ENCODE data around the gene FHIT.

FHIT gene

DNA sequence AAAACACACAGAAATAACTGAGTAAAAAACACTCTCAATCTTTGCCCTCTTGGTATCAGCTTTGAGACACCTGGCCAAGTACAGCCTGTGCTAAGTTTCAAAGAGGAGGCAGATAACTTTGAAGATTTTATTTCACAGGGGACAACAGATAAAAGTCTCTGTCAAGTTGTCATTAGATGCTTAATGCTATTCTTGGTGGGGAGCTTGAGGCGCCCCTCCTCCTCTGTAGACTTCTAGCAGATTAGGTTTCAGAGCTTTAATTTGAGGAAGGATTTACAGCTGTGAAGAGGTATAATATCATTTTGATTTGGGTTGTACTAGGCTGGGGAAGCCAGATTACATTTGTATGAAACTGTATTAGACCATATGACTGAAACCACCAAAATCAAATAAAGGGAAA lies 620.3 kb downstream of the FHIT start:
- FAIRE-seq (no peak), DNase-seq (ENCODE audit: insufficient read length) (no peak)
- TF ChIP-seq POLR2A (IDR thresholded peaks at IDR 0.05; ENCODE audit: low read depth, low read length) (no peak), POLR2AphosphoS5 (IDR thresholded peaks at IDR 0.05; ENCODE audit: low read depth, low read length) (no peak), TAF1 (IDR thresholded peaks at IDR 0.05; ENCODE audit: borderline replicate concordance, low read depth, low read length) (no peak)

DNA sequence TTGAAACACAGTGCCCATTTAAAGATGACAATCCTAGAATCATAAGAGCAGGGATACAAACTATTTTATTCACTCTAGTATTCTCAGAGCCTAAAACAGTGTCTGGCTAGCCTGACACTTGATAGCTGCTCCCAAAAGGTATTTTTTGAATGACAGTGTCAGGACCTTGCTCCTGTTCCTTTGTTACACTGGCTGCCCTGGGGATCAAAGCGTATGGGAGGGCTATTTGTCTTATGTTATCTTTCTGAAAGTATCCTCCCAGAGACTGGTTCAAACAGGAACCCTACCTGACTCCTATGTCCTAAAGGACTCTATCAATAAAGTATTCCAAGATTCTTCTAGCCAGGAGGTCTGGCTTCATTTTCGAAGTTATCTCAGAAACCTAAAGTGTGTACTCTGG lies 621.4 kb downstream of the FHIT start:
- no peak for DNase-seq (ENCODE audit: insufficient read length)
- TF ChIP-seq POLR2AphosphoS5 (IDR thresholded peaks at IDR 0.05; ENCODE audit: low read depth, low read length): no peak
- TF ChIP-seq POLR2A (IDR thresholded peaks at IDR 0.05; ENCODE audit: low read depth, low read length): no peak
- no peak for TF ChIP-seq TAF1 (IDR thresholded peaks at IDR 0.05; ENCODE audit: borderline replicate concordance, low read depth, low read length)
- no peak for FAIRE-seq

DNA sequence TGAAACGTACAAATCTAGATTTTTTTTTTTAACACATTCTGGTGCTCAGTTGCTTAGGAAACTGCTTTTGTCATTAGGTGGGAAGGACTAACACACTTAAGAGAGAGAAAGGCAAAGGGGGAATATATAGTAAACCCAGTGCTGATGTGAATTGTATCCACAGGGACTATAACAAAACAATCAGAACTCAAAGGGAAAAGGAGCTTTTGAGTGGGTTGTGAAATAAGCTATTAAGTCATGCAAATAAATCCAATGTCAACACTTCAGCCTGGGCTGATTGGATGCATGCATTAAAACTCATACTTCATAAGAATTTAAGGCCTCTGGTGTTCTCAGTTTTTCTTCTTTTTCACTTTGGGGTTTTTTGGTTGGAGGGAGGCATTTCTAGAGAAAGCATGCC lies 628.9 kb downstream of the FHIT start:
- DNase-seq (ENCODE audit: insufficient read length) (no peak), FAIRE-seq (no peak)
- TF ChIP-seq POLR2AphosphoS5 (IDR thresholded peaks at IDR 0.05; ENCODE audit: low read depth, low read length) (no peak), TAF1 (IDR thresholded peaks at IDR 0.05; ENCODE audit: borderline replicate concordance, low read depth, low read length) (no peak), POLR2A (IDR thresholded peaks at IDR 0.05; ENCODE audit: low read depth, low read length) (no peak)

DNA sequence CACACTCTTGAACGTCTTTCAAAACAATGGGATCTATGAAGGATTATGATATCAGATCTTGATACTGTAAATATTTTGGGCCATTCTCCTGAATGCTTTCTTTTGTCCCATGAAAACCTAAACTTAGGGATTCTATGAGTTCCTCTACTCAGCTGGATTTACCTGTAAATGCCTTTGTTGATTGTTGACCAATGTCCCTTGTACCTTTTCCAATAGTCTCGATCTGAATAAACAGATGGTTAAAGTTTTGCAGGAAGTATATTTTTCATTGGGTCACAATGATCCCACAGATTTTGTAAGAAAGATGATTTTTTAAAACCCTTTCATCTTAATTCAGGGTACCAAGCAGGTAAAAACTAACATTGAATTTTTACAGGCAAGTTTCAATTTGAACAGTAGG lies 634.1 kb downstream of the FHIT start:
- FAIRE-seq (no peak), DNase-seq (ENCODE audit: insufficient read length) (no peak)
- TF ChIP-seq TAF1 (IDR thresholded peaks at IDR 0.05; ENCODE audit: borderline replicate concordance, low read depth, low read length): no peak
- no peak for TF ChIP-seq POLR2A (IDR thresholded peaks at IDR 0.05; ENCODE audit: low read depth, low read length)
- no peak for TF ChIP-seq POLR2AphosphoS5 (IDR thresholded peaks at IDR 0.05; ENCODE audit: low read depth, low read length)

DNA sequence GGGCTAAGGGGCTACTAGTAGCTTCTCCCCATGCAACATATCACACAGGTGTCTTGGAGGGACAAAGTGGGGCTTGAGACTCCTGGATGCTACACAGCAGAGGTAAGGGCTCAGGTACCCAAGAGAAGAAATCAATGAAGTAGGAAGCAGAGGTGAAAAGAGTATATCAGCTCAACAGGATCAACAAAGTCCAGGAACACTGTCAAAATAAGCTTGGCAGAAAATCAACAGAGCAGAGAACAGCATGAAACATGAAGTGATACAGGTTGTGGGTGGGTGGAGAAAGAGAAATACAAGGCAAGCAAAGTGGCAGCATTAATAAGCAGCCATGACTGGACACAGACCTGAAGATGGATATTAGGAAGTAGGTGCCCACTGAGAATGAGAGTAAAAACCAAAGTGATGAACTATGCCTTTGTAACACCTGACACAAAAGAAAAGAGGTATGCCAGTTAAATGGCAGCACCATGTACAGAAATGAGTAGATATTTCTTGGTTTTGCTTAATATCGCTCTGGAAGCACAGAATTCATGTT lies 637.4 kb downstream of the FHIT start:
- DNase-seq (ENCODE audit: insufficient read length): no peak

DNA sequence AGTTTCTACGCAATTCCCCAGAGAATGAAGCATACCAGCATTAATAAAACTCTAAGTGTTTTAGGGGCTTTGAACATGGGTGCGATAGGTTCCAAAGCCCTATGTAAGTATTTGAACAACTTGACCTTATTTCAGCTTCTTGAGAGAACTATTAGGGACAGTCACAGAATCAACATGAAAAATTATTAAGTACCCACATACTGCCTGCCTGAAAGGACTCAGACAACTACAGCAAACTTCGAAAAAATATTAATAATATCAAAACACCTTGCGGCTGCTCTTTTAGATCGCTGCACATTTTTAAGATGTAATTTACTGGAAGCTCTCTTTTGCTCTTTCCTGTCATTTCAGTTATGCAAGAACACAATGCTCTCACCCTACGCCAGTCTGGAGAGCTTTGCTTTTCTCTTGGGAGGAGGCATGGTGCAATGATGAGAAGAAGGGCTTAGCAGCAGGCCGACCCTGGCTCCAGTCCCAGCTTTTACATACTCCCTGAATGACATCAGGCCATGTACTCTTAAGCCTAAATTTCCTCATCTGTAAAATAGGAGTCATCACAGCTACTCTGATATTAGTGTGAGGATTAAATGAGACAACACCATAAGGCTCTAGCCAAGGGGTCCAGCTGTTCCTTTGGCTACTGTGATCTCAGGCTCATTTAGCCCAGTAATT lies 640.7 kb downstream of the FHIT start:
- TF ChIP-seq POLR2A (IDR thresholded peaks at IDR 0.05; ENCODE audit: low read depth, low read length) (no peak), POLR2AphosphoS5 (IDR thresholded peaks at IDR 0.05; ENCODE audit: low read depth, low read length) (no peak), TAF1 (IDR thresholded peaks at IDR 0.05; ENCODE audit: borderline replicate concordance, low read depth, low read length) (no peak)
- DNase-seq (ENCODE audit: insufficient read length) (no peak), FAIRE-seq (no peak)

More for the DNA sequence above, 637.4 kb downstream of the FHIT start:
- FAIRE-seq: no peak
- no peak for TF ChIP-seq TAF1 (IDR thresholded peaks at IDR 0.05; ENCODE audit: borderline replicate concordance, low read depth, low read length)
- no peak for TF ChIP-seq POLR2AphosphoS5 (IDR thresholded peaks at IDR 0.05; ENCODE audit: low read depth, low read length)
- TF ChIP-seq POLR2A (IDR thresholded peaks at IDR 0.05; ENCODE audit: low read depth, low read length): no peak

DNA sequence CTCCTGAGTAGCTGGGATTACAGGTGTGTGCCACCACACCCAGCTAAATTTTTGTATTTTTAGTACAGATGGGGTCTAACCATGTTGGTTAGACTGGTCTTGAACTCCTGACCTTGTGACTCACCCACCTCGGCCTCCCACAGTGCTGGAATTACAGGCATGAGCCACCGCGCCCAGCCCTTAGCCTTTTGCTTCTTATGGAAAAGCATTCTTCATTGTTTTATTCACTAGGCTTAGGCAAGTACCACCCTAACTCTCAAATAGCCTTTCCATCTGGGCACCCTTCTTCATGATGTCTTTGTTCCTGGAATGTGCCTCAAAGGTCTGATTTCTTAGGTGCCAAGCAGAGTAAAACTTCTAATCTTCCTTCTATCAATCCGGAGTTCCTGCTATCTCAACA lies 641.8 kb downstream of the FHIT start:
- DNase-seq (ENCODE audit: insufficient read length): no peak

DNA sequence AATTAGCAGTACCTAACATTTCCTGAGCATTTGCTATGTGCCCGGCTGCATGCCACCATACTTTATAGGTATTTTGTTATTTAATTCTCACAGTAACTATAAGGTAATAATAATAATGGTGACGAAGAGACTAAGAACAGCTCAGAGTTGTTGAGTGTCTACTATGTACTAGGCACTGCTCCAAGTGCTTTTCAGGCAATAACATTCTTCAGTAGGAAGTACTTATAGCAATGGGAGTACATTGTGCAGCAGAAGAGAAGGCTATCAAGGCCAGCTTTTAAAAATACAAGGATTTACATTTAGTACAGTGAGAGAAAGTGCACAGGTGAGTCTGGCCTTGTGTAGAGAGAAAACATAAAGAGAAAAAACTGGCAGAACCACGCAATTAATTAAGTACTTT lies 647.4 kb downstream of the FHIT start:
- DNase-seq (ENCODE audit: insufficient read length) (no peak), FAIRE-seq (no peak)
- no peak for TF ChIP-seq POLR2AphosphoS5 (IDR thresholded peaks at IDR 0.05; ENCODE audit: low read depth, low read length)
- TF ChIP-seq POLR2A (IDR thresholded peaks at IDR 0.05; ENCODE audit: low read depth, low read length): no peak
- TF ChIP-seq TAF1 (IDR thresholded peaks at IDR 0.05; ENCODE audit: borderline replicate concordance, low read depth, low read length): no peak

More for the DNA sequence above, 641.8 kb downstream of the FHIT start:
- no peak for FAIRE-seq
- TF ChIP-seq TAF1 (IDR thresholded peaks at IDR 0.05; ENCODE audit: borderline replicate concordance, low read depth, low read length) (no peak), POLR2AphosphoS5 (IDR thresholded peaks at IDR 0.05; ENCODE audit: low read depth, low read length) (no peak), POLR2A (IDR thresholded peaks at IDR 0.05; ENCODE audit: low read depth, low read length) (no peak)

DNA sequence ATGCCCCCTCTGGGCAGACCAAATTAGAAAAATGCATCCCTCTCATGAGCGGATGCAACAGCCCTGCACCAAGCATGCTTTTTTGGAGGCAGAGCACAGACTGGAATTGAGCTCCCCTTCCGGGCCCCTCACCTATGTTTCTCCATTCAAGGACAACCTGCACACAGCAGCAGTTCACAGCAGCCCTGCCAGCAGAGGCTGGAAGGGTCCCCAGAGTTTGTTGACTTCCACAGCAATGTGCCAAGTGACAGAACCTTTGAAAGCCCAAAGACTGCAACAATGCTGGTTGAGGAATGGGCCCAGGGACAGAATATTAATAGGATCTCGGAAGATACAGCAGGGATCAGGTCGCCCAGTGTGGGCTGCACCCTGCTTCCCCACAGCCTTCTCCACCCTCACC lies 650.4 kb downstream of the FHIT start:
- TF ChIP-seq POLR2AphosphoS5 (IDR thresholded peaks at IDR 0.05; ENCODE audit: low read depth, low read length): no peak
- TF ChIP-seq TAF1 (IDR thresholded peaks at IDR 0.05; ENCODE audit: borderline replicate concordance, low read depth, low read length): no peak
- no peak for TF ChIP-seq POLR2A (IDR thresholded peaks at IDR 0.05; ENCODE audit: low read depth, low read length)
- FAIRE-seq: no peak
- no peak for DNase-seq (ENCODE audit: insufficient read length)

DNA sequence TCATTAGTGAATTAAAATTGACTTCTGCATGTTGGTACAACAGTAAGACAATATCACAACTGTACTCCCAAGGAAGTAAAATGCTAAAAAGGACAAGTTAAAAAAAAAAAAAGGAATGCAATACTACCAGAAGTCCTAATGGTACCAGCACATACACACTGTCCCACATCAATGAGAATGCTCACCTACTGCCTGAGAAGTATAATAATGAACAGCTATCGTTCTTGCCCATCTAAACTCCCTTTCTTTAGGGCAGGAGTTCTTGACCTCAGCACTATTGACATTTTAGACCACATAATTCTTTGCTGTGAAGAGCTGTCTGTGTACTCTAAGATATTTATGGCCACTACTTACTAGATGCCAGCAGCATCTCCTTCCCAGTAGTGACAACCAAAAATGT lies 651.7 kb downstream of the FHIT start:
- FAIRE-seq (no peak), DNase-seq (ENCODE audit: insufficient read length) (no peak)
- TF ChIP-seq POLR2AphosphoS5 (IDR thresholded peaks at IDR 0.05; ENCODE audit: low read depth, low read length) (no peak), POLR2A (IDR thresholded peaks at IDR 0.05; ENCODE audit: low read depth, low read length) (no peak), TAF1 (IDR thresholded peaks at IDR 0.05; ENCODE audit: borderline replicate concordance, low read depth, low read length) (no peak)

DNA sequence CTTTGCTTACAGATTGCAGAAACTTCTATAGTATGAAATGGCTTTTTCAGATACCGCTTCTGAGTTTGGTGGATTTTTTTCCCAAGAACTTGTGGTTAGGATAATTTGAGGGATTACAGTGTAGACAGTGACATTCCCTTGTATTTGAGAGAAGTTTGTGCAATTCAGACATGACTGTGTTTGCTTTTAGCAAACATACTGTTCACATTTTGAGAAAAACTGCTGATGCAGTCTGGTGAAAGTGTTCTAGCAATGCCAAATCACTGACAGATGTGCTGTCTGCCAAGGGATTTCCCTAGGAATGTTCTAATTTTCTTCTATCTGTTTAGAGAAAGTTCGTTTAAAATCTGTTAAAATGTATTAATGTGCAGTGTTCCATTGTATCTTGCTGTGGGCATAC lies 652.6 kb downstream of the FHIT start:
- DNase-seq (ENCODE audit: insufficient read length) (no peak), FAIRE-seq (no peak)
- TF ChIP-seq POLR2A (IDR thresholded peaks at IDR 0.05; ENCODE audit: low read depth, low read length): no peak
- TF ChIP-seq TAF1 (IDR thresholded peaks at IDR 0.05; ENCODE audit: borderline replicate concordance, low read depth, low read length): no peak
- TF ChIP-seq POLR2AphosphoS5 (IDR thresholded peaks at IDR 0.05; ENCODE audit: low read depth, low read length): no peak

DNA sequence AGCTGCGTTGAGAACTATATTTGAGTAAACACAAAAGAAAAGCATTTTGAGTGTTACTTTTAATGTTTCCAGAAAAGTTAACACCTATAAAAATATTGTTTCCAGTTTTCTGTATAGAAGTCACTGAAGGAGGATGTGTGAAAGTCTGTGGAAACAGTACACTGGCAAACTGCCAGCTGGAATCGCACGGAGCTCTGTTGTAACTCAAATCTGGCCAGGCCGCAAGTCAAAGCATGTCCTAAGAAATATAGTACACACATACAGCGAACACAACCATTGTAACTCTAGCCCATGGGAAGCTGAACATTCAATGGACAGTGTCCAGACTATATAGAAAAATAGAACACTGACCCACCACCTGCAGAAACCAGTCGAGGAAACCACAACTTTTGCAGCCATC lies 657.2 kb downstream of the FHIT start:
- DNase-seq (ENCODE audit: insufficient read length) (no peak), FAIRE-seq (no peak)
- TF ChIP-seq POLR2AphosphoS5 (IDR thresholded peaks at IDR 0.05; ENCODE audit: low read depth, low read length) (no peak), TAF1 (IDR thresholded peaks at IDR 0.05; ENCODE audit: borderline replicate concordance, low read depth, low read length) (no peak), POLR2A (IDR thresholded peaks at IDR 0.05; ENCODE audit: low read depth, low read length) (no peak)

Data from GM12892 (cell line).